ENCODE data around the gene PIK3R6. TPM values are rescaled to one million over a fixed set of nuclear protein-coding genes. Genes with fewer than 3 reads are reported as not detected.

The PIK3R6 gene
- total RNA-seq: under 0.01 TPM in 1 of 2 replicates, not detected in the other

DNA sequence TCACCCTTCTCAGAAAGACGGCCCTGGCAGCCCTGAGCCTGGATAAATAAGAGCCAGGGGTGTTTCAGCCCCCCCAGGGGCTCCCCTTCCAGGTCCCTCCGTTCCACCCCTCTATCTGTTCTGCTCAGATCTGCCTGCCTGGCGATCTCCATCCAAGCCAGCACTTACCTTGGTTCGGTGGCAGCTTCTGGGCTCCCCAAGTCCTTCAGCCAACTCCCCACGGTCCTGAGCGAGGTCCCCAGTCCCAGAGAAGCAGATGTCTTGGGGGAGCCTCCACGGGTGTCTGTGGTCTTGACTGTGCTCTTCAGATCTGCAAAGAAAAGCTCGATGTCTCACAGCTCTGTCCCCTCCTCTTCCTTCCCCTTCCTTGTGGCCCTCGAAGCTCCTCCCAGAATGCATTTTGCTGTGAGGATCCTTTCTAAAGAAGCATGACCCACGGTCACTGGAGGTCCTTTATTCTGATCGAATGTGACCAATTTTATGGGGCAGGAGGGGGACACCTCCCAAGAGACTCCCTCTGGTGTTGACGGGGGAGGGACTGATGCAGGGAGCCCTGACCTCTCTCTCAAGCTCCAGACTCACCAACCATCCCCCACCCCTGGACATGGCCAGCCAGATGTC, at the start of gene PIK3R6:
Gene PIK3R6, minus strand, starts transcription at position 314 of the 621 bp plus-strand sequence. CDS start 17,880 bp downstream, outside the sequence.

GRCh38 chr17:8798846-8799569, 68.5 kb downstream of the PIK3R6 start, which contains the start of gene MFSD6L:
MFSD6L (minus strand) TSS chr17:8799365; CDS start chr17:8799120, 245 bp downstream.

GRCh38 chr17:8758137-8758596, 109.3 kb downstream of the PIK3R6 start, which contains the start of gene SPDYE4:
SPDYE4 (minus strand) TSS chr17:8758546; CDS start chr17:8758382, 164 bp downstream.

Other genes with a start within 250 kb of the PIK3R6 start
- 70.9 and 87.5 TPM in 2 replicates for gene MYH10, start 236.9 kb downstream of the PIK3R6 start, total RNA-seq
- gene CCDC42, start 122.8 kb downstream of the PIK3R6 start, total RNA-seq: not detected in 2 replicates
- not detected in 2 replicates for gene SPDYE4, start 109.1 kb downstream of the PIK3R6 start, total RNA-seq
- gene MFSD6L, start 68.3 kb downstream of the PIK3R6 start, total RNA-seq: under 0.01 TPM in 1 of 2 replicates, not detected in the other
- not detected in 2 replicates for gene PIK3R5, start 98.0 kb upstream of the PIK3R6 start, total RNA-seq
- gene NTN1, start 153.8 kb upstream of the PIK3R6 start, total RNA-seq: 0.19 and 0.65 TPM in 2 replicates